CD4-positive, alpha-beta T cell (primary cell): Measurements from ENCODE around the gene PTPRCAP. TPM values are rescaled to one million over a fixed set of nuclear protein-coding genes. Genes with fewer than 3 reads are reported as not detected.
"Not testable (repeated sequence)": the region's sequence is repeated elsewhere in the genome, so short reads cannot be mapped to it uniquely, and the experiment has no call there.

Source experiments
- ATAC-seq: fragments of 200-7000 bp; cut with Tn5 transposase; one replicate; pipeline ENCODE4 v1.10.0; 2022; ENCODE audit warnings: mild to moderate bottlenecking; ENCODE audit not compliant: poor library complexity
- CTCF ChIA-PET: fragments of 350-600 bp; sonication (Branson Sonifier 250); formaldehyde crosslinking; loops from one replicate; lab custom pipeline; 2021; ENCODE audit warnings: antibody characterized with exemption, inconsistent platforms; lab: Charles Lee
- POLR2A ChIA-PET: fragments of 350-600 bp; sonication (Branson Sonifier 250); formaldehyde crosslinking; loops from one replicate; lab custom pipeline; 2021; ENCODE audit warnings: antibody characterized with exemption, inconsistent platforms; lab: Charles Lee
- DNase-seq, 14 experiments: peaks; one replicate each; pipeline ENCODE4 v3.0.0-alpha.2; 2013 to 2020; ENCODE audit warnings: mixed read lengths in 2 of 14
- H3K27ac ChIP-seq, 2 donors: one replicate each; pipeline versions ENCODE4 v1.5.1 to v1.7.0; 2013; ENCODE audit warnings: low read length in 2 of 2, low read depth in 1 of 2, mild to moderate bottlenecking in 1 of 2
- H3K27me3 ChIP-seq, 2 experiments: 1 replicate in 1 of 2; 2 replicates in 1 of 2; pipeline versions ENCODE4 v1.6.1 to v1.7.0; 2013; ENCODE audit warnings: low read length in 2 of 2, control low read depth in 1 of 2, mild to moderate bottlenecking in 1 of 2, moderate library complexity in 1 of 2; ENCODE audit not compliant: insufficient read depth in 2 of 2, control insufficient read depth in 1 of 2
- H3K36me3 ChIP-seq: one replicate; pipeline ENCODE4 v1.6.1; 2013; ENCODE audit warnings: low read length, control low read depth; ENCODE audit not compliant: insufficient read depth
- H3K4me1 ChIP-seq: one replicate; pipeline ENCODE4 v1.6.1; 2013; ENCODE audit warnings: low read length, control low read depth; ENCODE audit not compliant: insufficient read depth
- H3K4me3 ChIP-seq: one replicate; pipeline ENCODE4 v1.5.1; 2013; ENCODE audit warnings: mild to moderate bottlenecking, low read length, moderate library complexity
- H3K9me3 ChIP-seq, 2 experiments: 1 replicate in 1 of 2; 2 replicates in 1 of 2; pipeline versions ENCODE4 v1.6.1 to v1.7.0; 2013; ENCODE audit warnings: low read length in 2 of 2, mild to moderate bottlenecking in 2 of 2, control low read depth in 1 of 2, moderate library complexity in 1 of 2; ENCODE audit not compliant: control insufficient read depth in 1 of 2, insufficient read depth in 1 of 2
- H3K27ac Mint-ChIP-seq: one replicate; pipeline ENCODE4 v1.8.0; 2020; ENCODE audit warnings: mixed read lengths
- H3K27me3 Mint-ChIP-seq: one replicate; pipeline ENCODE4 v1.8.0; 2021; ENCODE audit warnings: mixed read lengths
- H3K36me3 Mint-ChIP-seq: one replicate; pipeline ENCODE4 v1.8.0; 2021; ENCODE audit warnings: low read depth, mixed read lengths
- H3K4me1 Mint-ChIP-seq: one replicate; pipeline ENCODE4 v1.8.0; 2021; ENCODE audit warnings: low read depth, mixed read lengths
- H3K4me3 Mint-ChIP-seq: one replicate; pipeline ENCODE4 v1.8.0; 2020; ENCODE audit warnings: mild to moderate bottlenecking, mixed read lengths
- H3K9me3 Mint-ChIP-seq: one replicate; pipeline ENCODE4 v1.8.0; 2020; ENCODE audit warnings: mixed read lengths
- CTCF ChIP-seq: fragments of 200-600 bp; IDR thresholded peaks from one replicate; pipeline ENCODE4 v1.8.0; 2022; ENCODE audit warnings: antibody characterized with exemption, mild to moderate bottlenecking
- intact Hi-C, 2 experiments: fragments of 100-400 bp; cut with DNase I in 1 of 2; cut with micrococcal nuclease in 1 of 2; formaldehyde crosslinking; loops; one replicate each; pipeline versions ENCODE4 v1.15.1 to v1.9.0; 2023 to 2025; cut with DNase I, micrococcal nuclease
- total RNA-seq, 174 experiments: library from RNA in 2 of 174; stranded (reverse) in 2 of 174; gene quantifications; one replicate each; pipeline ENCODE4 v1.2.3 and lab custom pipeline; 2021 to 2026

Gene PTPRCAP
- total RNA-seq, 2 experiments from 2014 or later, result 129 to 134 TPM

- peak; percentile 84 for ATAC-seq
- Histone ChIP-seq H3K4me1 (peaks cover 60% of the 10 kb centered on the region), H3K9me3 (no peaks in the 10 kb centered on the region), H3K27ac (peak within 1 kb of the TSS; percentile 85 to 86), H3K36me3 (peaks cover 33% of the 10 kb centered on the region), H3K27me3 (no peaks in the 10 kb centered on the region), H3K4me3 (peak within 1 kb of the TSS; percentile 92)
- no peaks in the 10 kb centered on the region for H3K27me3 Mint-ChIP-seq
- intact Hi-C loops, result loop anchor here (1.0 to 2.0 kb wide), 5 partner anchors 28 to 78 kb away; partner anchors contain the start of genes PPP1CA (in 1 of the 2), RAD9A (in 1 of the 2) and TMEM134 (in 1 of the 2)
- H3K9me3 Mint-ChIP-seq, result no peaks in the 10 kb centered on the region
- CTCF ChIA-PET, result interaction anchor here (1.5 kb wide), 1 partner anchor 46 kb away, joined by 5 read pairs; no protein-coding TSS in a partner anchor
- peak within 1 kb of the TSS; percentile 96 for H3K27ac Mint-ChIP-seq
- peak; percentile 96 to 100 (median 99) for DNase-seq
- POLR2A ChIA-PET, result interaction anchor here (0.6 to 17.7 kb wide), 13 partner anchors 9 to 1930 kb away, joined by 3 to 411 read pairs (median 7); partner anchors contain the start of genes AIP, CARNS1, CORO1B and MALAT1
- H3K4me1 Mint-ChIP-seq, result peaks cover 34% of the 10 kb centered on the region
- TF ChIP-seq CTCF, result no peak
- H3K4me3 Mint-ChIP-seq, result peak within 1 kb of the TSS; percentile 98
- H3K36me3 Mint-ChIP-seq, result peaks cover 42% of the 10 kb centered on the region
Measured at GRCh38 chr11:67428052-67429001, 9.2 kb downstream of the PTPRCAP start, which contains the start of gene RPS6KB2. TSS of gene RPS6KB2 (plus strand) at chr11:67428494. CDS start at chr11:67428546, 52 bp downstream.

GRCh38 chr11:67427364-67427859 is 10.1 kb downstream of the PTPRCAP start:
- H3K27me3 Mint-ChIP-seq, H3K27me3 ChIP-seq, H3K9me3 ChIP-seq, intact Hi-C loops, ATAC-seq, H3K9me3 Mint-ChIP-seq: not testable (repeated sequence)
- Histone ChIP-seq H3K4me3 (peak overlapping the region; percentile 92), H3K27ac (peak overlapping the region; percentile 42 to 86), H3K36me3 (peaks cover 23% of the 10 kb centered on the region), H3K4me1 (peaks cover 51% of the 10 kb centered on the region)
- CTCF ChIA-PET, result interaction anchor here (1.5 kb wide), 1 partner anchor 45 kb away, joined by 5 read pairs; no protein-coding TSS in a partner anchor
- Mint-ChIP-seq H3K36me3 (peaks cover 33% of the 10 kb centered on the region), H3K27ac (peak overlapping the region; percentile 96), H3K4me3 (peak overlapping the region; percentile 98), H3K4me1 (peaks cover 34% of the 10 kb centered on the region)
- POLR2A ChIA-PET, result interaction anchor here (1.0 to 17.7 kb wide), 10 partner anchors 10 to 188 kb away, joined by 3 to 411 read pairs (median 13); partner anchors contain the start of genes AIP, CARNS1, CDK2AP2 and PPP1CA
- DNase-seq, result peak in 1 of 14 experiments; percentile 4

- intact Hi-C loops, result no loop called here
- H3K27ac Mint-ChIP-seq, result no peak overlapping the region
- H3K4me3 Mint-ChIP-seq, result no peak overlapping the region
Measured at GRCh38 chr11:67423891-67424613, 13.4 kb downstream of the PTPRCAP start.

More at GRCh38 chr11:67423891-67424613, 13.4 kb downstream of the PTPRCAP start:
- no peaks in the 10 kb centered on the region for H3K36me3 ChIP-seq
- no peaks in the 10 kb centered on the region for H3K27me3 ChIP-seq
- H3K4me1 Mint-ChIP-seq, result peaks cover 41% of the 10 kb centered on the region
- no peak overlapping the region for H3K4me3 ChIP-seq
- peaks cover 42% of the 10 kb centered on the region for H3K4me1 ChIP-seq
- H3K9me3 Mint-ChIP-seq, result no peaks in the 10 kb centered on the region
- ATAC-seq (no peak), DNase-seq (no peak)
- no peaks in the 10 kb centered on the region for H3K27me3 Mint-ChIP-seq
- no peak for TF ChIP-seq CTCF
- peaks cover 19% of the 10 kb centered on the region for H3K36me3 Mint-ChIP-seq
- H3K27ac ChIP-seq, result no peak overlapping the region
- H3K9me3 ChIP-seq, result no peaks in the 10 kb centered on the region
- ChIA-PET CTCF (no interaction called here), POLR2A (interaction anchor here (1.2 to 7.4 kb wide), 4 partner anchors 12 to 22 kb away, joined by 4 to 136 read pairs (median 7); partner anchors contain the start of genes PPP1CA and TBC1D10C)
